Astrocyte of the hippocampus (primary cell): ENCODE measurements around the gene PDGFRA.
A peak's percentile ranks its signal among the peaks of the same experiment; 100 is the strongest.

Experiments used
- DNase-seq: peaks from one replicate; pipeline ENCODE4 v3.0.0; 2011; ENCODE audit warnings: low read depth, low spot score

PDGFRA gene

DNA sequence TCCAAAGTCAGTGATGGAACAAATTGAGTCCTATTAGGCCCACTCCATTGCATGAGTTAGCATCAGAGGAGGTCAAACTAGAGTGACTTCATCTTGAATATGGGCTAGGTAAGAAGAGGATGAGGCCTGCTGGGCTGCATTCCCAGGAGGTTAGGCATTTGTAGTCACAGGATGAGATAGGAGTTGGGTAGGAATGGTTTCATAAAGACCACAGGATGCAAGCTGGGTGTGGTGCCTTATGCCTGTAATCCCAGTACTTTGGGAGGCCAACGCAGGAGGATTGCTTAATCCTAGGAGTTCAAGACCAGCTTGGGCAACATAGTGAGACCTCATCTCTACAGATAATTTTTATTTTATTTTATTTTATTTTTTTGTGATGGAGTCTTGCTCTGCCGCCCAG, 26.8 kb downstream of the PDGFRA start:
- DNase-seq, result no peak

GRCh38 chr4:54256491-54257486, 27.7 kb downstream of the PDGFRA start:
- DNase-seq, result no peak

GRCh38 chr4:54265366-54265765, 36.3 kb downstream of the PDGFRA start:
- DNase-seq, result no peak

GRCh38 chr4:54268151-54268550, 39.1 kb downstream of the PDGFRA start:
- DNase-seq, result no peak

DNA sequence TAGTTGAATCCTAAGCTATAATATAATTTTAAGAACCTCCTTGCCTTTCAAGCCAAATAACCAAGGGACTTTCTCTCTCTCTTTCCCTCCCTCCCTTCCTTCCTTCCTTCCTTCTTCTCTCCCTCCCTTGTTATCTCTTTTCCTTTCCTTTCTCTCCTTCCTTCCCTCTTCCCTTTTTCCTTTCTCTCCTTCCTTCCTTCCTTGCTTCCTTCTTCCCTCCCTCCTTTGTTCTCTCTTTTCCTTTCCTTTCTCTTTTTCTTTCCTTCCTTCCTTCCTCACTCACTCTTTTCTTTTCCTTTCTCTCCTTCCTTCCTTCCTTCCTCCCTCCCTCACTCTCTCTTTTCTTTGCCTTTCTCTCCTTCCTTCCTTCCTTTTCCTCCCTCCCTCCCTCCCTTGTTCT, 42.4 kb downstream of the PDGFRA start:
- DNase-seq, result no peak

DNA sequence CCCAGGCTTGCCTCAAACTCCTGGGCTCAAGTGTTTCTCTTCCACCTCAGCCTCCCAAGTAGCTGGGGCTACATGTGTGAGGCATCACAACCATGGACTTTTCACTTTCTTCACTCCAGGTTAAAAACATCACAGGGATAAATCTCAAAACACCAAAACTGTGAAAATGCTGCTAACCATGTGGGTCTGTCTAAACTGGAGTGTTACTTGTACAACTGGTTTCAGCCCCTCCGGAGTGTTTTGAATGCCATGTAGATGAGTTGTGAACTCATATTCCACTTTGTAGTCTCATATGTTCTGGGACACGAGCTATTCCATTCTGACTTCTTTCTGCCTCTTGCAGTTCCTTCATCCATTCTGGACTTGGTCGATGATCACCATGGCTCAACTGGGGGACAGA, 43.0 kb downstream of the PDGFRA start:
- DNase-seq, result no peak

DNA sequence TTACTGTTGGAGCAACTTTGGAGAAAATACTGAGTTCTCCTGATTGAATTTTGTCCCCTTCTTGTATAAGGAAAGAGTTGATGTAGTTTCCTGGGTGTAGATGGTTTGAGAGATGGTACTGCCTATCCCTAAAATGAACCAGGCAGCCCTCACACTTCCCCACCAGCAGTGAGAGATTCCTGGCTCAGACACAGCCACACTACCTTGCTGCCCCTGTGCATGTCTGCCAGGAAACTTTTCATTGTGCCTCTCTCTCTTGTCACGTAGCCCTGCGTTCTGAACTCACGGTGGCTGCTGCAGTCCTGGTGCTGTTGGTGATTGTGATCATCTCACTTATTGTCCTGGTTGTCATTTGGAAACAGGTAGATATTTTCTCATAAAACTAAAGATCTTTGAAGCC, 45.2 kb downstream of the PDGFRA start:
- DNase-seq, result no peak

DNA sequence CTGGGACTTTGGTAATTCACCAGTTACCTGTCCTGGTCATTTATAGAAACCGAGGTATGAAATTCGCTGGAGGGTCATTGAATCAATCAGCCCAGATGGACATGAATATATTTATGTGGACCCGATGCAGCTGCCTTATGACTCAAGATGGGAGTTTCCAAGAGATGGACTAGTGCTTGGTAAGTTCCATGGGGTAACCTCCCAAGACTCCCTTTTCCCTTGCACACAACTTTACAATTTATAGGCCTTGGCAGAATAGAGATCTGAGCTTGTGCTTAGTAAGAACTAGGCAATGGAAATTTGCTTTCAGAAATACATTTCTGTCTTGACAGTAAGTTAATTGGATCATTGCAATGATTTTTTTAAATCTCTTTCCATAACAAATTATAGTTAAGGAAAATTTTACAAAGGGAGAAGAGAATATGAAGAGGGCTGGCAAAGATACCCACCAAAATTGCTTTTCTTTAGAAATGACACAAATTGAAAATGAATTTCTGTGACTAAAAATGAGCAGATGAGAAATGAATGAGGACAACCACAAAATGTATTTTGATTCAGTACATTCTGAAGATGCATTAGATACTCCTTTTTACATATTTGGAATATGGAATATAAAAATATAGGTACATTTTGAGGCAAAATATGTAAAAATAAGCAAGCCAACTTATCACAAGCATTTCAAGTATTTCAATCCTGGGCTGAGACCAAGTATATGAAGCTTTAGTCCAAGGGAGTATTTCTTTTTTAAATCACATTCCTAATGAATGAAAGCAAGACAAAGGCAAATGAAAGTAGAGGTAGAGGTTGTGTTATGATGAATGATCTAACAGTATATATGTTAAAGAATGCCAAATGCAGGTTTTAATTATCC, 45.9 kb downstream of the PDGFRA start:
- no peak for DNase-seq

GRCh38 chr4:54276641-54277430, 47.7 kb downstream of the PDGFRA start:
- peak; percentile 60 for DNase-seq

- peak; percentile 70 for DNase-seq
Observed at GRCh38 chr4:54277691-54278090, 48.6 kb downstream of the PDGFRA start.

DNA sequence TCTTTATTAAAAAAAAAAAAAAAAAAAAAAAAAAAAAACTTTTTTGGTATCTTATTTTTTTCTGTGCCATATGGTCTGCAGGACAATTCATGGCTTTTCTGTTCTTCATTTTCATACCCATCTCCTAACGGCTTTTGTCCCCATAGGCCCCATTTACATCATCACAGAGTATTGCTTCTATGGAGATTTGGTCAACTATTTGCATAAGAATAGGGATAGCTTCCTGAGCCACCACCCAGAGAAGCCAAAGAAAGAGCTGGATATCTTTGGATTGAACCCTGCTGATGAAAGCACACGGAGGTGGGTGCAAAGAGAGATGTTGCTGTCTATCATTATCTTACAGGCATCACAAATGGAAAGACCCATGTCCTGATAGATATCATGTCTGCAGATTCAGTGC, 49.1 kb downstream of the PDGFRA start:
- DNase-seq, result no peak

- DNase-seq, result peak; percentile 97
Observed at GRCh38 chr4:54281054-54281766, 52.1 kb downstream of the PDGFRA start.

- no peak for DNase-seq
Observed at GRCh38 chr4:54282837-54283236, 53.7 kb downstream of the PDGFRA start.

- no peak for DNase-seq
Observed at GRCh38 chr4:54289316-54289715, 60.2 kb downstream of the PDGFRA start.

DNA sequence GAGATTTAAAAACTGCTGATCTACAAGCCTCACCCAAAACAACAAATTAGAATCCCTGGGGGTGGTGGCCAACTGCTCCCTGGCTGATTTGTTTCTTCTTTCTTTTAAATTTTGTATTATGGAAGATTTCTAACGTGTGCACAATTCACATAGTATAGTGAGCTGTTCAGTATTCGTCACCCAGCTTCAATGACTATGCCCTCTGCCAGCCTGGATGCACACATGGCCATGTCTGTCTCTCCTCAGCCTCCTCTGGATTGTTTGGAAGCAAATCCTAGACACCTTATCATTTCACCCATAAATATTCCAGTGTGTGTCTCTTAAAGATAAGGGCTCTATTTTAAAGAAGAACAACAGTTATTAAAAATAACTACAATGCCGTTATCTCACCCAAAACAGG, 61.9 kb downstream of the PDGFRA start:
- DNase-seq, result no peak

DNA sequence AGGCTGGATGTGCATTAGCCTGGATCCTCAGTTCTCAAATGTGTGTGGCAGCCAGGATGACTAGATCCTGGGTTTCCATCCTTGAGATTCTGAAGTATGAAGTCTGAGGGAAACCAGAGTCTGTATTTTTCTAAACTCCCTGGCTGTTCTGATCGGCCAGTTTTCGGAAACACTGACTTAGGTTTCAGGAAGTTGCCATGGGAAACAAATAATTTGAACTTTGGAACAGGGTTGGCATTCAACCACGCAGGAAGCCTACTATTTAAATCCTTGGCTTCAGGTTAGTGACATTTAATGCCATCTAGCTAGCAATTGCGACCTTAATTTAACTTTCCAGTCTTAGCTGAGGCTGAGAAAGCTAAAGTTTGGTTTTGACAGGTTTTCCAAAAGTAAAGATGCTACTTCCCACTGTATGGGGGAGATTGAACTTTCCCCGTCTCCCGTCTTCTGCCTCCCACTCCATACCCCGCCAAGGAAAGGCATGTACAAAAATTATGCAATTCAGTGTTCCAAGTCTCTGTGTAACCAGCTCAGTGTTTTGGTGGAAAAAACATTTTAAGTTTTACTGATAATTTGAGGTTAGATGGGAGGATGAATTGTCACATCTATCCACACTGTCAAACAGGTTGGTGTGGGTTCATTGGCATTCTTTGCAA, 67.6 kb downstream of the PDGFRA start:
- DNase-seq, result peak; percentile 14

DNA sequence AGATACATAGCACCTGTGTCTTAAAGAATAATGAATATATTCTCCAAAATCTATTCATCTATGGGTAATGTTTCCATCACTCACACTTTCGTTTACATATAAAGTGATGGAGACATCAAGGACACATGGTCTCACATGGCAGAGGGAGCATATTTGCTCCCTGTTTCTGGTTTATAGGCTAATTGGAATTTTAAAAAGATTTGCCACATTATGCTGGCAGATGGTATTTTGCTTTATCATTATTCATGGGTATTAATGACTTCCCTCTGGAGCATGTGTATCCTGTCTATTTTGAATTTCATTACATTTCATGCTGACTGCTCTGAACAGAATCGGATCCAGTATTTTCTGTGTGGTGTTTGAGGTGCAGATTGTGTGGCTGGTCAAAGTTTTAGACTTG, 79.0 kb downstream of the PDGFRA start:
- DNase-seq, result no peak

GRCh38 chr4:54315561-54316538, 86.8 kb downstream of the PDGFRA start:
- DNase-seq, result no peak

DNA sequence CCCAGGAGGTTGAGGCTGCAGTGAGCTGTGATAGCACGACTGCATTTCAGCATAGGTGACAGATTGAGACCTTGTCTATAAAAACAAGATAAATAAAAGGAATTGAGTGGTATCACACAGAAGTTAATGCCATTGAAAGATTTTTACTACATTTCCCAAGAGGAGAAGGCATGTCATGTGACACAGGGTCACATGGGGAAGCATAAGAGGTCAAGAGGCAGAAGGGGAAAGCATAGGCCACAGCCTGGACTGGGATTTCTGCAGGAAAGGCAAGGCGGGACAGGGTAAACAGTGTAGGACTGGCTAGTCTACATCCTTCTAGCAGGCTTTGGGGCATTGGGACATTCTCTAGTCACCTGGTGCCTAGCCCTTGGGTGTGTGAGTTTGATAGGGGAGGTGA, 88.6 kb downstream of the PDGFRA start:
- no peak for DNase-seq
